ENCODE data around the gene OLFM2. TPM values are rescaled to one million over a fixed set of nuclear protein-coding genes. Genes with fewer than 3 reads are reported as not detected.

The OLFM2 gene
- total and polyA plus RNA-seq, 2 of the 4 experiments (the other 2 are of a cell fraction) = 2.7 to 5.1 TPM

DNA sequence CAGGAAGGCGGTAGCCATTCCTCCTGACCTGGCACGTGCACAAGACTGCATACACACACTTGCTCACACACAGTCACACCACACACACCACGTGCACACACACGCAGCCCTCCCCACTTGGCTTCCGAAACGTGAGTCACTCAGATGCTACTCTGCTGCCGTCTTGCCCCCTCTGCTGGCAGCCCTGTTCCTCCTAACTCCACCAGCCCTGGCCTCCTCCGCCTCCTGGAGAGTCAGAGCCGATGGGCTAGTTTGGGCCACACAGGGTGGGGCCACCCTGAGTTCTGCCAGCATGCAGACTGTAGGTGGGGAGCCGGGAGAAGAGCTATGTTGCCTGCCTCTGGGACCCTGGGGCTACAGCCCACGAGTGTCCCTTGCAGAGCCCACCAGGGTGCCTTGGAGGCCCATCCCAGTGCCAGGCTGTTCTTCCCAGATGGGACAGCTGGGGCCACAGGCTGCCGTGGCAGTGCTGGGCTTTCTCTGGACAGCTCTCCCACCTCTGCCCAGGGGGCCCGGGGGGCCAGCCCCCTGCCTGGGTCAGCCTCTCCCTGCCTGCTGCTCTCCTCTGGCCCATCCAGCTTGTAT is 89.1 kb downstream of the OLFM2 start:
- intact Hi-C loops (cut with micrococcal nuclease) = no loop called here
- peaks cover 5% of the 10 kb centered on the region for H3K4me1 ChIP-seq (ENCODE audit: control insufficient read depth, insufficient read depth, low read length)
- H2AFZ ChIP-seq (replicated peaks; ENCODE audit: low read length, poor library complexity) = peak overlapping the region; percentile 84
- H3K4ac ChIP-seq (ENCODE audit: low read depth, low read length) = peak overlapping the region; percentile 68; the same call in 1 of the 2 replicates
- H4K8ac ChIP-seq (ENCODE audit: low read depth in 2 of 2, low read length in 2 of 2) = no peak overlapping the region; a peak in 1 of 4 replicates
- peak overlapping the region; percentile 7; the same call in 1 of the 2 replicates for H3K27ac ChIP-seq (ENCODE audit: insufficient read depth, low read length)
- no peak overlapping the region for H2BK15ac ChIP-seq (ENCODE audit: low read depth, low read length)
- H3K9me3 ChIP-seq (ENCODE audit: control insufficient read depth, insufficient read depth, low read length) = no peaks in the 10 kb centered on the region
- H2BK20ac ChIP-seq (ENCODE audit: low read depth, low read length) = no peak overlapping the region
- H2BK120ac ChIP-seq (ENCODE audit: low read depth, low read length) = no peak overlapping the region
- no peak overlapping the region for H4K91ac ChIP-seq (ENCODE audit: insufficient read depth, low read depth, low read length)
- H4K20me1 ChIP-seq (ENCODE audit: insufficient read depth, low read length) = peaks cover 20% of the 10 kb centered on the region
- H2AK9ac ChIP-seq (replicated peaks; ENCODE audit: low read depth, low read length, poor library complexity) = peak overlapping the region; percentile 85
- H3K9me1 ChIP-seq (ENCODE audit: insufficient read depth, low read length) = peaks cover 9% of the 10 kb centered on the region; the same call in 1 of the 2 replicates
- peak overlapping the region; percentile 57; the same call in 1 of the 2 replicates for H2AK5ac ChIP-seq (ENCODE audit: low read depth, low read length)
- ChIA-PET CTCF (no interaction called here), POLR2A (ENCODE audit: unreplicated experiment) (no interaction called here)
- no peak overlapping the region for H3K4me2 ChIP-seq (ENCODE audit: low read depth, low read length)
- no peak overlapping the region for H3K14ac ChIP-seq (replicated peaks; ENCODE audit: low read depth, low read length)
- no peak overlapping the region for H4K5ac ChIP-seq (ENCODE audit: low read depth, low read length)
- H3K79me1 ChIP-seq (ENCODE audit: low read depth in 1 of 2, low read length in 2 of 2) = peaks cover 18 to 57% of the 10 kb centered on the region in 2 experiments
- H2BK5ac ChIP-seq (ENCODE audit: low read depth, low read length, poor library complexity, severe bottlenecking) = peak overlapping the region; percentile 46
- H3K36me3 ChIP-seq (ENCODE audit: control insufficient read depth, insufficient read depth, low read length) = peaks cover 38% of the 10 kb centered on the region
- dilution Hi-C loops (cut with HindIII; ENCODE audit: low sequenced_read_pairs, unreplicated experiment) = no loop called here
- no peak overlapping the region for H3K23ac ChIP-seq (ENCODE audit: low read depth, low read length)
- DNase-seq (peak; percentile 97), ATAC-seq (ENCODE audit: low read depth) (peak; percentile 97)
- H3K56ac ChIP-seq (ENCODE audit: extremely low read depth, insufficient read depth, low read length) = no peak overlapping the region
- no peaks in the 10 kb centered on the region for H3K27me3 ChIP-seq (ENCODE audit: control insufficient read depth, insufficient read depth, low read length)
- no peak overlapping the region for H3K9ac ChIP-seq (ENCODE audit: low read depth, low read length)
- 22% methylated on average over 8 of the region's 13 CpGs; no CpG with 5 or more reads in 1 of the 2 experiments for WGBS, 2 experiments (ENCODE audit: extremely low coverage in 2 of 2, insufficient read length in 1 of 2)
- H3K4me3 ChIP-seq (ENCODE audit: insufficient read depth, low read depth, low read length) = no peak overlapping the region
- H3K18ac ChIP-seq (ENCODE audit: low read depth, low read length) = no peak overlapping the region
- in situ Hi-C loops (cut with MboI; ENCODE audit: low sequenced_read_pairs) = no loop called here
- TF ChIP-seq MAFK (IDR thresholded peaks at IDR 0.05; ENCODE audit: low read depth, low read length) = no peak
- no peak for TF ChIP-seq RFX5 (IDR thresholded peaks at IDR 0.05; ENCODE audit: low read depth, low read length)
- TF ChIP-seq RAD21 (IDR thresholded peaks at IDR 0.05; ENCODE audit: low read length) = peak; percentile 57
- no peak for TF ChIP-seq NFE2L2 (IDR thresholded peaks at IDR 0.05; ENCODE audit: low read depth, low read length)
- TF ChIP-seq, protein P1, sequence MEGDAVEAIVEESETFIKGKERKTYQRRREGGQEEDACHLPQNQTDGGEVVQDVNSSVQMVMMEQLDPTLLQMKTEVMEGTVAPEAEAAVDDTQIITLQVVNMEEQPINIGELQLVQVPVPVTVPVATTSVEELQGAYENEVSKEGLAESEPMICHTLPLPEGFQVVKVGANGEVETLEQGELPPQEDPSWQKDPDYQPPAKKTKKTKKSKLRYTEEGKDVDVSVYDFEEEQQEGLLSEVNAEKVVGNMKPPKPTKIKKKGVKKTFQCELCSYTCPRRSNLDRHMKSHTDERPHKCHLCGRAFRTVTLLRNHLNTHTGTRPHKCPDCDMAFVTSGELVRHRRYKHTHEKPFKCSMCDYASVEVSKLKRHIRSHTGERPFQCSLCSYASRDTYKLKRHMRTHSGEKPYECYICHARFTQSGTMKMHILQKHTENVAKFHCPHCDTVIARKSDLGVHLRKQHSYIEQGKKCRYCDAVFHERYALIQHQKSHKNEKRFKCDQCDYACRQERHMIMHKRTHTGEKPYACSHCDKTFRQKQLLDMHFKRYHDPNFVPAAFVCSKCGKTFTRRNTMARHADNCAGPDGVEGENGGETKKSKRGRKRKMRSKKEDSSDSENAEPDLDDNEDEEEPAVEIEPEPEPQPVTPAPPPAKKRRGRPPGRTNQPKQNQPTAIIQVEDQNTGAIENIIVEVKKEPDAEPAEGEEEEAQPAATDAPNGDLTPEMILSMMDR (conservative IDR thresholded peaks at IDR 0.05; ENCODE audit: low read depth, low read length) = peak; percentile 92
- TF ChIP-seq POLR2A (IDR thresholded peaks at IDR 0.05; ENCODE audit: low read depth, low read length) = no peak
- peak; percentile 80 for TF ChIP-seq FOS (IDR thresholded peaks at IDR 0.05; ENCODE audit: low read depth, low read length)
- peak; percentile 89 for TF ChIP-seq MXI1 (IDR thresholded peaks at IDR 0.05; ENCODE audit: borderline replicate concordance, low read depth, low read length)
- no peak for TF ChIP-seq RCOR1 (IDR thresholded peaks at IDR 0.05; ENCODE audit: insufficient replicate concordance, low read length)
- peak; percentile 92 for TF ChIP-seq MAZ (IDR thresholded peaks at IDR 0.05; ENCODE audit: borderline replicate concordance, low read depth, low read length)
- TF ChIP-seq, protein P2, sequence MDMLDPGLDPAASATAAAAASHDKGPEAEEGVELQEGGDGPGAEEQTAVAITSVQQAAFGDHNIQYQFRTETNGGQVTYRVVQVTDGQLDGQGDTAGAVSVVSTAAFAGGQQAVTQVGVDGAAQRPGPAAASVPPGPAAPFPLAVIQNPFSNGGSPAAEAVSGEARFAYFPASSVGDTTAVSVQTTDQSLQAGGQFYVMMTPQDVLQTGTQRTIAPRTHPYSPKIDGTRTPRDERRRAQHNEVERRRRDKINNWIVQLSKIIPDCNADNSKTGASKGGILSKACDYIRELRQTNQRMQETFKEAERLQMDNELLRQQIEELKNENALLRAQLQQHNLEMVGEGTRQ (IDR thresholded peaks at IDR 0.05; ENCODE audit: low read depth, low read length) = peak; percentile 94
- TF ChIP-seq BHLHE40 (IDR thresholded peaks at IDR 0.05; ENCODE audit: low read depth, low read length) = peak; percentile 100
- peak; percentile 72 for TF ChIP-seq SMC3 (IDR thresholded peaks at IDR 0.05; ENCODE audit: low read depth, low read length)
- TF ChIP-seq, protein P3, sequence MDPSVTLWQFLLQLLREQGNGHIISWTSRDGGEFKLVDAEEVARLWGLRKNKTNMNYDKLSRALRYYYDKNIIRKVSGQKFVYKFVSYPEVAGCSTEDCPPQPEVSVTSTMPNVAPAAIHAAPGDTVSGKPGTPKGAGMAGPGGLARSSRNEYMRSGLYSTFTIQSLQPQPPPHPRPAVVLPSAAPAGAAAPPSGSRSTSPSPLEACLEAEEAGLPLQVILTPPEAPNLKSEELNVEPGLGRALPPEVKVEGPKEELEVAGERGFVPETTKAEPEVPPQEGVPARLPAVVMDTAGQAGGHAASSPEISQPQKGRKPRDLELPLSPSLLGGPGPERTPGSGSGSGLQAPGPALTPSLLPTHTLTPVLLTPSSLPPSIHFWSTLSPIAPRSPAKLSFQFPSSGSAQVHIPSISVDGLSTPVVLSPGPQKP (IDR thresholded peaks at IDR 0.05; ENCODE audit: borderline replicate concordance, low read depth, low read length) = no peak
- no TSS peak for BruUV-seq (replicated peaks)
